NOMO-1 treated with DMSO at 0.1 percent for 48 hours (cell line): ENCODE results near the gene MST1.

Source experiments
- DNase-seq: peaks from one replicate; lab custom pipeline; 2025; ENCODE audit not compliant: unreplicated experiment; lab: John Stamatoyannopoulos, UW

Gene MST1

DNA sequence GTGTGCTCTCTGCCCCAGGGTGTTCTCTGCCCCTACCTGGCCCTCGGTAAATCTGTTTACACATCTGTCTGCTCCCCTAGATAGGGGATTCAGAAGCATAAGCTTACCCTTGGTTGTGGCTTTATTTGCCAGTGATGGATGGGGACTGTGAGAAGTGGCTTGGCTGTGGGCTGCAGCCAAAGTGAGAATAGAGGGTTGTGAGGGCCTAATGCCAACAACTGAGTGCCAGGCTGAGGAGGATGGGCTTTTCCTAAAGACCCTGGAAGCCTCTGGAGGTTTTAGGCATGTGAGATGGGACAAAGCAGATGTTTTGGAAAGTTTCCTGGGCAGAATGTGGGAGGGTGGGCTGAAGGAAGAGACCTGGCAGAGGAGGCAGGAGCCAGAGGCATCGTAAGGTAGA, 30.6 kb downstream of the MST1 start:
- DNase-seq: no peak

DNA sequence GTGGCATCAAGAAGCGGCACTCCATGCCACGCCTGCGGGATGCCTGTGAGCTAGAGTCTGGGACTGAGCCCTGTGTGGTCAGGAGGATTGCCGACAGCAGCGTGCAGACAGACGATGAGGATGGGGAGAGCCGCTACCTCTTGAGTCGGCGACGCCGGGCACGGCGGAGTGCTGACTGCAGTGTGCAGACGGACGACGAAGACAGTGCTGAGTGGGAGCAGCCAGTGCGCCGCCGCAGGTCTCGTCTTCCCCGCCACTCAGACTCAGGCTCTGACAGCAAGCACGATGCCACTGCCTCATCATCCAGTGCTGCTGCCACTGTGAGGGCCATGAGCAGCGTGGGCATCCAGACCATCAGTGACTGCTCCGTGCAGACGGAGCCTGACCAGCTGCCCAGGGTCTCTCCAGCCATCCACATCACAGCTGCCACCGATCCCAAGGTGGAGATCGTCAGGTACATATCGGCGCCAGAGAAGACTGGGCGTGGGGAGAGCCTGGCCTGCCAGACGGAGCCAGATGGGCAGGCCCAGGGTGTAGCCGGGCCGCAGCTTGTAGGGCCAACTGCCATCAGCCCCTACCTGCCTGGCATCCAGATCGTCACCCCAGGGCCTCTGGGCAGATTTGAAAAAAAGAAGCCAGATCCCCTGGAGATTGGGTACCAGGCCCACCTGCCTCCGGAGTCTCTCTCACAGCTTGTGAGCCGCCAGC, 31.9 kb downstream of the MST1 start:
- no peak for DNase-seq

DNA sequence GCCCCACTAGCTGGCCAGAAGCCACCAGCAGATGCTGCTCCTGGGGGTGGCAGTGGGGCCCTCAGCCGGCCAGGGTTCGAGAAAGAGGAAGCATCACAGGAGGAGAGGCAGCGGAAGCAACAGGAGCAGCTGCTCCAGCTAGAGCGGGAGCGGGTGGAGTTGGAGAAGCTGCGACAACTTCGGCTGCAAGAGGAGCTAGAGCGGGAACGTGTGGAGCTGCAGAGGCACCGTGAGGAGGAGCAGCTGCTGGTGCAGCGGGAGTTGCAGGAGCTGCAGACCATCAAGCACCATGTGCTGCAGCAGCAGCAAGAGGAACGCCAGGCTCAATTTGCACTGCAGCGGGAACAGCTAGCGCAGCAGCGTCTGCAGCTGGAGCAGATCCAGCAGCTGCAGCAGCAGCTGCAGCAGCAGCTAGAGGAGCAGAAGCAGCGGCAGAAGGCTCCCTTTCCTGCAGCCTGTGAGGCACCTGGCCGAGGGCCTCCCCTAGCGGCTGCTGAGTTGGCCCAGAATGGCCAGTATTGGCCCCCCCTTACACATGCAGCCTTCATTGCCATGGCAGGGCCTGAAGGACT, 32.6 kb downstream of the MST1 start:
- DNase-seq: peak; percentile 27

DNA sequence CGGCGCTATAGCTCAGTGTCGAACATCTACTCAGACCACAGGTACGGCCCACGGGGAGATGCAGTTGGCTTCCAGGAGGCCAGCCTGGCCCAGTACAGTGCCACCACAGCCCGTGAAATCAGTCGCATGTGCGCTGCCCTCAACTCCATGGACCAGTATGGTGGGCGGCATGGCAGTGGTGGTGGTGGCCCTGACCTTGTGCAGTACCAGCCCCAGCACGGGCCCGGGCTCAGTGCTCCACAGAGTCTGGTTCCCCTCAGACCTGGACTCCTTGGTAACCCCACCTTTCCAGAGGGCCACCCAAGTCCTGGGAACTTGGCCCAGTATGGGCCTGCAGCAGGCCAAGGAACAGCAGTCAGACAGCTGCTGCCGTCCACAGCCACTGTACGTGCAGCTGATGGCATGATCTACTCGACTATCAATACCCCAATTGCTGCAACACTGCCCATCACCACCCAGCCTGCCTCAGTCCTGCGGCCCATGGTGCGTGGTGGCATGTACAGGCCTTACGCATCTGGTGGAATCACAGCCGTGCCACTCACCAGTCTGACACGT, 33.5 kb downstream of the MST1 start:
- no peak for DNase-seq

DNA sequence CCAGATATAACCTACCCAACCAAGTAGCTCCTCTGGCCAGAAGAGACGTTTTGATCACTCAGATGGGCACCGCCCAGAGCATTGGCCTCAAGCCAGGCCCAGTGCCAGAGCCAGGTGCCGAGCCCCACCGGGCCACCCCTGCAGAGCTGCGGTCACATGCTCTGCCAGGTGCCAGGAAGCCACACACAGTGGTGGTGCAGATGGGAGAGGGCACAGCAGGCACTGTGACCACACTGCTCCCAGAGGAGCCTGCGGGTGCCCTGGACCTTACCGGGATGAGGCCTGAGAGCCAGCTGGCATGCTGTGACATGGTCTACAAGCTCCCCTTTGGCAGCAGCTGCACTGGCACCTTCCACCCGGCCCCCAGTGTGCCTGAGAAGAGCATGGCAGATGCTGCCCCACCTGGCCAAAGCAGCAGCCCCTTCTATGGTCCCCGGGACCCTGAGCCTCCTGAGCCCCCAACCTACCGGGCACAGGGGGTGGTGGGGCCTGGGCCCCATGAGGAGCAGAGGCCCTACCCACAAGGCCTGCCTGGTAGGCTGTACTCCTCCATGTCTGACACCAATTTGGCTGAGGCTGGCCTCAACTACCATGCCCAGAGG, 34.2 kb downstream of the MST1 start:
- no peak for DNase-seq

DNA sequence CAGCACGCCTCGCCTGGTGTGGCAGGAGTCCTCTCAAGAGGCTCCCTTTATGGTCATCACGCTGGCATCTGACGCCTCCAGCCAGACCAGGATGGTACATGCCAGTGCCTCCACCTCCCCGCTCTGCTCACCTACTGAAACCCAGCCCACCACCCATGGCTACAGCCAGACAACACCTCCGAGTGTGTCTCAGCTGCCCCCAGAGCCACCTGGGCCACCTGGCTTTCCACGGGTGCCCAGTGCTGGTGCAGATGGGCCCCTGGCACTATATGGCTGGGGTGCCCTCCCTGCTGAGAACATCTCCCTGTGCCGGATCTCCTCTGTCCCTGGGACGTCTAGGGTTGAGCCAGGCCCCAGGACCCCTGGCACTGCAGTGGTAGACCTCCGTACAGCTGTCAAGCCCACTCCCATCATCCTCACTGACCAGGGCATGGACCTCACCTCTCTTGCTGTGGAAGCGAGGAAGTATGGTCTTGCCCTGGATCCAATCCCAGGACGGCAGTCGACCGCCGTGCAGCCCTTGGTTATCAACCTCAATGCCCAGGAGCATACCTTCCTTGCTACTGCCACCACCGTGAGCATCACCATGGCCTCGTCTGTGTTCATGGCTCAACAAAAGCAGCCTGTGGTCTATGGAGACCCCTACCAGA, 35.0 kb downstream of the MST1 start:
- no peak for DNase-seq

DNA sequence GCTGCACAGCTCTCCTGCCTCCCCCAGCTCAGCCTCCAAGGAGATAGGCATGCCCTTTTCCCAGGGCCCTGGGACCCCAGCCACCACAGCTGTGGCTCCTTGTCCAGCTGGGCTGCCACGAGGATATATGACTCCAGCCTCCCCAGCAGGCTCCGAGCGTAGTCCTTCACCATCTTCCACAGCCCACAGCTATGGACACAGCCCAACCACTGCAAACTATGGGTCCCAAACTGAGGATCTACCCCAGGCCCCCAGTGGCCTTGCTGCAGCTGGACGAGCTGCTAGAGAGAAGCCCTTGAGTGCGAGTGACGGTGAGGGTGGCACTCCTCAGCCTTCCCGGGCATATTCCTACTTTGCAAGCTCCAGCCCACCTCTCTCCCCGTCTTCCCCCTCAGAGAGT, 35.7 kb downstream of the MST1 start:
- no peak for DNase-seq

DNA sequence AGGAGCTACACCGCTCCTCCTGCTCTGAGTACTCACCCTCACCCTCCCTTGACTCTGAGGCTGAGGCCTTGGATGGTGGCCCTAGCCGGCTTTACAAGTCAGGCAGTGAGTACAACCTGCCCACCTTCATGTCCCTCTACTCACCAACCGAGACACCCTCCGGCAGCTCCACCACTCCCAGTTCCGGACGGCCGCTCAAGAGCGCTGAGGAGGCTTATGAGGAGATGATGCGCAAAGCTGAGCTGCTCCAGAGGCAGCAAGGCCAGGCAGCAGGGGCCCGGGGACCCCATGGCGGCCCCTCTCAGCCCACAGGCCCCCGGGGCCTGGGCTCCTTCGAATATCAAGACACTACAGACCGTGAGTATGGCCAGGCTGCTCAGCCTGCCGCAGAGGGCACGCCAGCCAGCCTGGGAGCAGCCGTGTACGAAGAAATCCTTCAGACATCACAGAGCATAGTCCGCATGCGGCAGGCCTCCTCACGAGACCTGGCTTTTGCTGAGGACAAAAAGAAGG, 36.3 kb downstream of the MST1 start:
- no peak for DNase-seq

DNA sequence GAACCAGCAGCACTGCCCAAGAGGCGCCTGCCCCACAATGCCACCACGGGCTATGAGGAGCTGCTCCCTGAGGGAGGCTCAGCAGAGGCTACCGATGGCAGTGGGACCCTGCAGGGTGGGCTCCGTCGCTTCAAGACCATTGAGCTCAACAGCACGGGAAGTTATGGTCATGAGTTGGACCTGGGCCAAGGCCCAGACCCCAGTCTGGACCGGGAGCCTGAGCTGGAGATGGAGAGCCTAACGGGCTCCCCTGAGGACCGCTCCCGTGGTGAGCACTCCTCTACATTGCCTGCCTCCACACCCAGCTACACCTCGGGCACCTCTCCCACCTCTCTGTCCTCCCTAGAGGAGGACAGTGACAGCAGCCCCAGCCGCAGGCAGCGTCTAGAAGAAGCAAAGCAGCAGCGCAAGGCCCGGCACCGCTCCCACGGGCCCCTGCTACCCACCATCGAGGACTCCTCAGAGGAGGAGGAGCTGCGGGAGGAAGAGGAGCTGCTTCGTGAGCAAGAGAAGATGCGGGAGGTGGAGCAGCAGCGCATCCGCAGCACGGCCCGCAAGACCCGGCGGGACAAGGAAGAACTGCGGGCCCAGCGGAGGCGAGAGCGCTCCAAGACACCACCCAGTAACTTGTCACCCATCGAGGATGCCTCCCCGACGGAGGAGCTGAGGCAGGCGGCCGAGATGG, 36.9 kb downstream of the MST1 start:
- DNase-seq: no peak

DNA sequence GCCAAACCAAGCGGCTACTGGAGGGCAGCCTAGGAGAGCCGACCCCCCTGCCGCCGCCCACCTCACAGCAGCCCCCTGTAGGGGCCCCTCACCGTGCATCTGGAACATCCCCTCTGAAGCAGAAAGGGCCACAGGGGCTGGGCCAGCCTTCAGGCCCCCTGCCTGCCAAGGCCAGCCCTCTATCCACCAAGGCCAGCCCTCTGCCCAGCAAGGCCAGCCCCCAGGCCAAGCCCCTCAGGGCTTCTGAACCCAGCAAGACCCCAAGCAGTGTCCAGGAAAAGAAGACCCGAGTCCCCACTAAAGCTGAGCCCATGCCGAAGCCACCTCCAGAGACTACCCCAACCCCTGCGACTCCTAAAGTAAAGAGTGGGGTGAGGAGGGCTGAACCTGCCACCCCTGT, 38.6 kb downstream of the MST1 start:
- DNase-seq: no peak

DNA sequence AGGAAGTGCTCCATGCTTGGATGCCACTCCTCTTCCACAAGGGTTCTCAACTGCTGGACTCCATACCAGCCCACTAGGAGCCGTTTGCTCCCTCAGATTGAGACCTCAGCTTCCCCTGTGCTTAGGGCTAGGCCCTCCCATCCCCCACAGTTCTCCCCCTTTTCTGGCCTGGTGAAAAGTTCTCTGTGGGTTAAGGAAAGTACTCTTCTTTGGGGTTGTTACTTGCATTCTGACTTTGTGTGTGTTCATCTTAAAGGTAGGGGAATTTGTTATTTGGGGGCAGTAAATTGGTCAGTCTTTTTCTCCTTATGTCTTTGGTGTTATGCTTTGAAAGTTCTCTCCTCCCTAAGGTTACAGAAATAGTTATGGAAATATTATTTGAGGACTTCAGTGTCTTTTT, 39.1 kb downstream of the MST1 start:
- DNase-seq: no peak

DNA sequence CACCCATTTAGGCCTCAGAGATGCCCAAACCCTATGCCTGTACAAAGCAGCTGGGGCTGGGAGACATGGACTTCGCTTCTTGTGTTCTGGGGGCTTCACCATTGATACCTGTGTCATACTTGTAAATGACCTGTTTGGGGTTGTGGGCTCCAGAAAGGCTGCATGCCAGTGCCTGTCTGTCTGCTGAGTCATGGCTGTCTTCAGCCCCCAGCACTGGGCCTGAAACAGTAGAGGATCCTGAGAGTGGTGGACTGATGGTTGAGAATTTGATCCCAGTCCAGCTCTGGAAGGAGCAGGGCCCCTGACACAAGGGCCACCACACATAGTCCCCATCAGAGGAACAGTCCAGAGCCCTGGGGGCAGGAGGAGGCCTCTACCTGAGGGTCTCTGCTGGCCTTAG, 39.7 kb downstream of the MST1 start:
- DNase-seq: no peak

DNA sequence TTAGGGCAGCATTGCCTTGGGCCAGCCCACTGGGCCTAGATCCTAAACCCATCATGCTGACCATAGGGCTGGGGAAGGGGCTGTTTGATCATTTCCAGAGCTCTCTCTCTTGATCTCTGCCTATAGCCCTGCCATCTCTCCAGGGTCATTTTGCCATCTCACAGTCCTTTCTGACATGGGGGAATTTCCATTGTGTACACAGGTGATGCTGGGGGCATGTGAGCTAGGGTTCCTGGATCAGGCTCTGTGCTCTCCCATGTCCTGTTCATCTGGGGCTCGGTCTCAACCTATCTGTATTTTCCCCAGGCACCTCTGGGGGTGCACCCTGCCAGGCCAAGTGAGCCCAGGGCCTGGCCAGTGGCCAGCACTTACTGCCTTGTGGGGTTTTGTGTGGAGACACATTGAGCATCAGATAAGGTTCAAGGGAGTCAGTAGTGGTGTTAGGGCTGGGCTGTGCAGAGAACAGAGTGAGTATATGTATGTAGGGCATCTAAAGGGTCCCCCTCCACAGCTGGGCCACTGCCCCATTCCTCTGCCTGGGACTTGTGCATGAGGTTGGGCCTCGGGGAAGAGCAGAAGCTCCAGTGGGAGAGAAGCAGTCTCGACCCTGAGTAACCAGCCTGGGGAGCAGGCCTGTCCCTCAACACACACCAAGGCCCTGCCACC, 40.8 kb downstream of the MST1 start:
- no peak for DNase-seq

DNA sequence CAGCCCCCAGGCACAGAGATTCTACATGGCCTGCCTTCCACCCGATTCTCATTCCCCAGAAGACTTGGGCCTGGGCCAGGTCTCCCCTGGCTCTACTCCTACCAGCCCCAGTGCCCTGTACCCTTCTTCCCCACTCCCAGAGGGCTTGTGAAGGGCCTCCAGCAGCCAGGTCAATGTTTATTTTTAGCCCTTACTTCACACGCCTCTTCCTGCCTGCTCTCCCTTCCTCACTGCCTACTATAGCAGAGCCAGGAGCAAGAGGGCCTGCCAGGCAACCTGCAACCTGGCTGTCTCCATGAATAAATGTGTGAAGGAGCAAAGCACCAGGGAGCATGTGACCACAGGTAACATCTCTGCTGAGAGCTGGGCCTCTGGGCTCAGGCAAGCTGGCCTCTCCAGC, 41.5 kb downstream of the MST1 start:
- DNase-seq: peak; percentile 10

DNA sequence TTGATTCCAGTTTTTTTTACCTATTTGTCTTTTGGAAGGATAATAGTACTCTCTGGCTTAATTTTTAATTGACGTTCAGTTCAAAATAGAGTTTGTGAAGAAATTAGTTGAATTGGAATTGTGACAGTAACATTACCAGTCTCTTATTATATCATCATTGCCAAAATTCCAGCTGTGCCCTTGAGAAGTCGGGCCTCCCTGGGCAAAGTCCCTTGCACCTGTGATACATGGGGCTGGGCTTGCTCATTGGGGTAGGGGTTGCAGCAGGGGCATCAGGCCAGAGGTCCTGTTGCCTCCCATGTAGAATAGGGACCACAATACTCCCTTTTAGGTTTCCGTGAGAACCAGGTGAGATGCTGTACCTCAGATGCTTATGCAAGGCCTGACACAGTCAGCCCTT, 43.0 kb downstream of the MST1 start:
- no peak for DNase-seq

DNA sequence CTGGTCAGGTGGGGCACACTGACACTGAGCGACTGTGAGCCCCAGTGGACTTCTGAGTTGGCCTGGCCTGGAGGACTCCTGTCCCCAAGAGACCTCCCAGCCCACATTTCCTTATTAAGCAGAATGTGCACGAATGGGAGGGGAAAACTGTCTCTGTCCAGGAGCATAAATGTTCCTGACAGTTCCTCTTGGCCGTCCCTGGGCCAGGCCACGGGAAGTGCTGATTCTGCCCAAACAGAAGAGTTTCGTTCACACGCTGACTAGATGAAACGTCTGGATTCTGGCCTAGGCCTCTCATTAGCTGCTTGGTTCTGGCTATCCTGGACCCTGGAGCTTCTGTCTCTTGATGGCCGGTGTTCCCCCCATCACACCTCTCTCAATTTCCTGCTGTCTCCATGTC, 44.6 kb downstream of the MST1 start:
- no peak for DNase-seq

DNA sequence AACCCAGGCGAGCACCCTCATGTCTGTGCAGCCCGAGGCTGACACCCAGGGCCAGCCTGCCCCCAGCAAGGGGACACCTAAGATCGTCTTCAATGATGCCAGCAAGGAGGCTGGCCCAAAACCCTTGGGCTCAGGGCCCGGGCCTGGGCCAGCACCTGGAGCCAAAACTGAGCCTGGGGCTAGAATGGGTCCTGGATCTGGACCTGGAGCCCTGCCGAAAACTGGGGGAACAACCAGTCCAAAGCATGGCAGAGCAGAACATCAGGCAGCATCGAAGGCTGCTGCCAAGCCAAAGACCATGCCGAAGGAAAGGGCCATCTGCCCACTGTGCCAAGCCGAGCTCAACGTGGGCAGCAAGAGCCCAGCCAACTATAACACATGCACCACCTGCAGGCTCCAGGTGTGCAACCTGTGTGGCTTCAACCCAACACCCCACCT, 46.5 kb downstream of the MST1 start:
- no peak for DNase-seq

DNA sequence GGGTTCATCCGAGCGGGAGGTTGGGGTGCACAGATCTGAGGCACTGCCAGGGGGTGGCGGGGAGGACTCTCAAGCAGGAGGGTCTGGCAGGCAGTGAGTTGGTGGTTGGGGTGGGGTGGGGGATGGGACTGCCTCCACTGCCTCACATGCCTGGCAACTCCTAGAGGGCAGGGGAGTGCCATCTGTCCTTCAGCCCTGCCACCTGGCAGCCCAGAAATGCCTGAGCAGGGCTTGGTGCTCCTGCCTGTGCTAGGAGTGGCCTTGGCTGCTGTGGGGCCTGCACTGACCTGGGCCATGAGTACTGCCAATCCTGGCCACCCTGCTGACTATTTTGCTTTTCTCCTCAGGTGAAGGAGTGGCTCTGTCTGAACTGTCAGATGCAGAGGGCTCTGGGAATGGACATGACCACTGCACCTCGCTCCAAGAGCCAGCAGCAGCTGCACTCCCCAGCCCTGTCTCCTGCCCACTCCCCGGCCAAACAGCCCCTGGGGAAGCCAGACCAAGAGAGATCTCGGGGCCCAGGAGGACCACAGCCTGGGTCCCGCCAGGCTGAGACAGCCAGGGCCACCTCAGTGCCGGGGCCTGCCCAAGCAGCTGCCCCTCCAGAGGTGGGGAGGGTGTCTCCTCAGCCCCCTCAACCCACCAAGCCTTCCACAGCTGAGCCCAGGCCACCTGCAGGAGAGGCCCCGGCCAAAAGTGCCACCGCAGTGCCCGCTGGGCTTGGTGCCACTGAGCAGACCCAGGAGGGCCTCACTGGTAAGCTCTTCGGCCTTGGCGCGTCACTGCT, 47.2 kb downstream of the MST1 start:
- DNase-seq: no peak

DNA sequence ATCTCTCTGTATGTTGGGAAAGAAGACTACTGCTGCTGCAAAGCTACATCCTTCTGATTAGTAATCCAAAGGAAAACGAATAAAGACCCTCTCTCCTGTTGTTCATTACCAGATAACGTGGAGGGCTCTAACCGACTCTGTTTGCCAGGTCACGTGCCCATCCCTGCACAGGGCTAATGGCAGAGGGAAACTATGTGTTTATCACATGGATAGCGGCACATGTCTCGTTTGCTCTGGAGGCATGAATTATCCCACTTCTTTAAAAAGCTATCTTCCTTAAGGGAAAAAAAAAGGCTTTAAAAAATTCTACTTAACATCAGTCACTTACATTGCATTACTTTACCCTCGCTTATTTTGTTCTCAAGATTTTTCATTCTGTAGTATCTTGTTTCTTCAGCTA, 48.0 kb downstream of the MST1 start:
- DNase-seq: no peak

DNA sequence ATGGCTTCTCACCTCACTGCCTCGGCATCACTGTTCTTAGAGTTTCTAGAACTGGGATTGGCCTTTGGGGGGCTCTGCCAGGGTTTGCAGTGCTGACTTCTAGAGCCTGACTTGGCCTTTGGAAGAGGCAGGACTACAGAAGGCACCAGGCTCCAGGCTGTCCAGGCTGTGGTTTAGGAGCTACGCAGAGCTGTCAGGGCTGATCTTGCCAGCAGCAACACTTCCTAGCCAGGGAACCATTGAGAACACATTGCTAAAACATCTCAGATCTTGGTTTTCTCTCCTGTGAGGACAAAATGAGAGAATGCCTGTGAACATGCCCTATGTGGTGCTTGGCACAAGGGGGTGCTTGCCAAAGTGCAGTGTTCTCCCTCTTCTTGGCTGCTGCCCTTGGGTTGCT, 49.7 kb downstream of the MST1 start:
- DNase-seq: no peak
